B cell (primary cell): ENCODE measurements around the gene BEND4. TPM values are rescaled to one million over a fixed set of nuclear protein-coding genes. Genes with fewer than 3 reads are reported as not detected.

Source experiments
- ATAC-seq: fragments of 200-7000 bp; cut with Tn5 transposase; one replicate; pipeline ENCODE4 v1.10.0; 2021; ENCODE audit warnings: low read depth, mild to moderate bottlenecking, moderate number of reproducible peaks, moderate library complexity
- CTCF ChIA-PET: fragments of 350-600 bp; sonication (Branson Sonifier 250); formaldehyde crosslinking; loops from one replicate; lab custom pipeline; 2021; ENCODE audit warnings: antibody characterized with exemption, inconsistent platforms; lab: Charles Lee
- POLR2A ChIA-PET: fragments of 350-600 bp; sonication (Branson Sonifier 250); formaldehyde crosslinking; loops from one replicate; lab custom pipeline; 2021; ENCODE audit warnings: antibody characterized with exemption; lab: Charles Lee
- DNase-seq: peaks from one replicate; pipeline ENCODE4 v3.0.0; 2013
- H2AFZ ChIP-seq: 2 replicates; pipeline ENCODE4 v1.6.1; 2012; ENCODE audit warnings: mild to moderate bottlenecking, low read depth, low read length; ENCODE audit not compliant: insufficient read depth, poor library complexity, severe bottlenecking
- H3K27ac ChIP-seq, 2 donors: 1 replicate in 1 of 2; 2 replicates in 1 of 2; pipeline ENCODE4 v1.5.1; 2012 to 2013; ENCODE audit warnings: low read length in 2 of 2, mild to moderate bottlenecking in 2 of 2, moderate library complexity in 1 of 2
- H3K27me3 ChIP-seq, 4 experiments: fragments of 200-600 bp in 1 of 4; sonication (generic) in 1 of 4; replicated peaks in 1 of 4; 1 replicate in 2 of 4; 2 replicates in 2 of 4; pipeline versions ENCODE4 v1.6.1 to v1.7.0; 2013 to 2016; ENCODE audit warnings: low read length in 3 of 4, mild to moderate bottlenecking in 2 of 4, mixed read lengths in 1 of 4, moderate library complexity in 1 of 4; ENCODE audit not compliant: insufficient read depth in 4 of 4, control insufficient read depth in 3 of 4; ENCODE audit errors: control extremely low read depth in 1 of 4
- H3K36me3 ChIP-seq, 2 experiments: replicated peaks in 1 of 2; 1 replicate in 1 of 2; 2 replicates in 1 of 2; pipeline versions ENCODE4 v1.6.1 to v1.7.1; 2013; ENCODE audit warnings: low read length in 1 of 2; ENCODE audit not compliant: insufficient read depth in 2 of 2, control insufficient read depth in 1 of 2; ENCODE audit errors: control extremely low read depth in 1 of 2, extremely low read depth in 1 of 2
- H3K4me1 ChIP-seq, 2 donors: fragments of 200-600 bp in 1 of 2; sonication (generic) in 1 of 2; 1 replicate in 1 of 2; 2 replicates in 1 of 2; pipeline versions ENCODE4 v1.5.1 to v1.6.1; 2013 to 2017; ENCODE audit warnings: low read length in 2 of 2; ENCODE audit not compliant: control insufficient read depth in 2 of 2, insufficient read depth in 2 of 2
- H3K4me2 ChIP-seq: replicated peaks from 2 replicates; pipeline ENCODE3; 2012; ENCODE audit warnings: mild to moderate bottlenecking, low read depth, low read length; ENCODE audit not compliant: poor library complexity, severe bottlenecking
- H3K4me3 ChIP-seq, 5 experiments: fragments of 200-600 bp in 1 of 5; sonication (generic) in 1 of 5; 1 replicate in 3 of 5; 2 replicates in 2 of 5; pipeline versions ENCODE4 v1.5.1 to v1.7.0; 2011 to 2016; ENCODE audit warnings: low read length in 4 of 5, mild to moderate bottlenecking in 4 of 5, low read depth in 2 of 5, control low read depth in 1 of 5, moderate library complexity in 1 of 5; ENCODE audit not compliant: insufficient read depth in 1 of 5; ENCODE audit errors: control extremely low read depth in 1 of 5, extremely low read depth in 1 of 5
- H3K79me2 ChIP-seq: fragments of 200-600 bp; sonication (generic); one replicate; pipeline ENCODE4 v1.6.0; 2016; ENCODE audit warnings: low read length; ENCODE audit not compliant: control insufficient read depth, insufficient read depth
- H3K9ac ChIP-seq: fragments of 200-600 bp; sonication (generic); 2 replicates; pipeline ENCODE4 v1.6.1; 2017; ENCODE audit warnings: mild to moderate bottlenecking, low read length, moderate library complexity
- H3K9me3 ChIP-seq, 3 donors: one replicate each; pipeline versions ENCODE4 v1.6.1 to v1.7.1; 2013; ENCODE audit warnings: low read length in 2 of 3; ENCODE audit not compliant: control insufficient read depth in 2 of 3, insufficient read depth in 1 of 3; ENCODE audit errors: control extremely low read depth in 1 of 3
- H4K20me1 ChIP-seq: 2 replicates; pipeline ENCODE4 v1.6.0; 2012; ENCODE audit warnings: mild to moderate bottlenecking, low read length; ENCODE audit not compliant: insufficient read depth, control insufficient read depth, poor library complexity, severe bottlenecking
- H3K27ac Mint-ChIP-seq: one replicate; pipeline ENCODE4 v1.8.0; 2021; ENCODE audit warnings: mixed read lengths
- H3K27me3 Mint-ChIP-seq: one replicate; pipeline ENCODE4 v1.8.0; 2021; ENCODE audit warnings: mixed read lengths
- H3K4me1 Mint-ChIP-seq: one replicate; pipeline ENCODE4 v1.8.0; 2021; ENCODE audit warnings: mixed read lengths
- H3K4me3 Mint-ChIP-seq: one replicate; pipeline ENCODE4 v1.8.0; 2021; ENCODE audit warnings: mixed read lengths
- H3K9me3 Mint-ChIP-seq: one replicate; pipeline ENCODE4 v1.8.0; 2022; ENCODE audit warnings: mixed read lengths; ENCODE audit not compliant: insufficient read depth
- WGBS: methylation state at CpG from one replicate; pipeline ENCODE4 v1.1.5; 2013; ENCODE audit warnings: missing lambda C conversion rate; ENCODE audit not compliant: insufficient coverage; 5-methylcytosine and 5-hydroxymethylcytosine counted together
- intact Hi-C: fragments of 100-400 bp; cut with micrococcal nuclease; formaldehyde crosslinking; loops from one replicate; pipeline ENCODE4 v1.10.0; 2022
- polyA plus RNA-seq: library from polyadenylated mRNA; depleted of rRNA; stranded (reverse); fragments of >200 nt; gene quantifications from 2 replicates; pipeline ENCODE4 v1.2.3, GENCODE V29; 2012
- total RNA-seq, 2 donors: library from RNA; stranded (reverse); fragments of 120-200 nt in 1 of 2; gene quantifications; 1 replicate in 1 of 2; 2 replicates in 1 of 2; pipeline versions ENCODE4 v1.2.3 to v1.2.4, GENCODE V29; 2013 to 2022
- TF ChIP-seq, protein P1 (sequence below): fragments of 200-600 bp; IDR thresholded peaks from one replicate; pipeline ENCODE4 v1.8.0; 2022; ENCODE audit warnings: antibody characterized with exemption, mild to moderate bottlenecking

The BEND4 gene
- total and polyA plus RNA-seq, 2 donors (not counting 1 experiment from before 2014, with no cell fraction given), result 4.3 to 18.6 TPM

- CTCF ChIA-PET, result interaction anchor here (1.9 kb wide), 1 partner anchor 16 kb away, joined by 6 read pairs; no protein-coding TSS in a partner anchor
- POLR2A ChIA-PET, result no interaction called here
- ATAC-seq, result peak; percentile 35
Measured at GRCh38 chr4:42150653-42151567, 1.5 kb downstream of the BEND4 start.

More at GRCh38 chr4:42150653-42151567, 1.5 kb downstream of the BEND4 start:
- 8% methylated on average over 89 of the region's 89 CpGs for WGBS
- H3K27me3 Mint-ChIP-seq, result no peaks in the 10 kb centered on the region
- Histone ChIP-seq H3K9me3 (no peaks in the 10 kb centered on the region), H3K4me2 (peak overlapping the region; percentile 90), H3K4me3 (peak overlapping the region; percentile 35 to 82 (median 78)), H3K27me3 (peaks cover 0 to 10% (median 0%) of the 10 kb centered on the region in 4 experiments), H3K4me1 (peaks cover 15 to 22% of the 10 kb centered on the region in 2 donors), H3K36me3 (peaks cover 0 to 2% of the 10 kb centered on the region in 2 experiments), H2AFZ (peak overlapping the region; percentile 94), H4K20me1 (peaks cover 4% of the 10 kb centered on the region), H3K9ac (peak overlapping the region; percentile 78), H3K79me2 (peaks cover 43% of the 10 kb centered on the region), H3K27ac (peak overlapping the region in 1 of 2 donors; percentile 75)
- peak; percentile 73 for DNase-seq
- peaks cover 37% of the 10 kb centered on the region for H3K4me1 Mint-ChIP-seq
- intact Hi-C loops, result loop anchor here (5.0 kb wide), 2 partner anchors 476 to 506 kb away; partner anchors contain the start of gene ATP8A1
- TF ChIP-seq, protein P1, sequence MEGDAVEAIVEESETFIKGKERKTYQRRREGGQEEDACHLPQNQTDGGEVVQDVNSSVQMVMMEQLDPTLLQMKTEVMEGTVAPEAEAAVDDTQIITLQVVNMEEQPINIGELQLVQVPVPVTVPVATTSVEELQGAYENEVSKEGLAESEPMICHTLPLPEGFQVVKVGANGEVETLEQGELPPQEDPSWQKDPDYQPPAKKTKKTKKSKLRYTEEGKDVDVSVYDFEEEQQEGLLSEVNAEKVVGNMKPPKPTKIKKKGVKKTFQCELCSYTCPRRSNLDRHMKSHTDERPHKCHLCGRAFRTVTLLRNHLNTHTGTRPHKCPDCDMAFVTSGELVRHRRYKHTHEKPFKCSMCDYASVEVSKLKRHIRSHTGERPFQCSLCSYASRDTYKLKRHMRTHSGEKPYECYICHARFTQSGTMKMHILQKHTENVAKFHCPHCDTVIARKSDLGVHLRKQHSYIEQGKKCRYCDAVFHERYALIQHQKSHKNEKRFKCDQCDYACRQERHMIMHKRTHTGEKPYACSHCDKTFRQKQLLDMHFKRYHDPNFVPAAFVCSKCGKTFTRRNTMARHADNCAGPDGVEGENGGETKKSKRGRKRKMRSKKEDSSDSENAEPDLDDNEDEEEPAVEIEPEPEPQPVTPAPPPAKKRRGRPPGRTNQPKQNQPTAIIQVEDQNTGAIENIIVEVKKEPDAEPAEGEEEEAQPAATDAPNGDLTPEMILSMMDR, result no peak
- peak overlapping the region; percentile 89 for H3K27ac Mint-ChIP-seq
- H3K9me3 Mint-ChIP-seq, result no peaks in the 10 kb centered on the region
- peak overlapping the region; percentile 92 for H3K4me3 Mint-ChIP-seq
